Jurkat, Clone E6-1 (cell line): Measurements from ENCODE around the gene ENOX2.
A peak's percentile ranks its signal among the peaks of the same experiment; 100 is the strongest.

Source experiments
- DNase-seq: peaks from one replicate; pipeline ENCODE4 v3.0.0-alpha.2; 2011; ENCODE audit warnings: low read depth, low spot score
- H3K4me3 ChIP-seq: 2 replicates; pipeline ENCODE4 v1.5.1; 2011; ENCODE audit warnings: mild to moderate bottlenecking, low read length, control low read depth, moderate library complexity

The ENOX2 gene

DNA sequence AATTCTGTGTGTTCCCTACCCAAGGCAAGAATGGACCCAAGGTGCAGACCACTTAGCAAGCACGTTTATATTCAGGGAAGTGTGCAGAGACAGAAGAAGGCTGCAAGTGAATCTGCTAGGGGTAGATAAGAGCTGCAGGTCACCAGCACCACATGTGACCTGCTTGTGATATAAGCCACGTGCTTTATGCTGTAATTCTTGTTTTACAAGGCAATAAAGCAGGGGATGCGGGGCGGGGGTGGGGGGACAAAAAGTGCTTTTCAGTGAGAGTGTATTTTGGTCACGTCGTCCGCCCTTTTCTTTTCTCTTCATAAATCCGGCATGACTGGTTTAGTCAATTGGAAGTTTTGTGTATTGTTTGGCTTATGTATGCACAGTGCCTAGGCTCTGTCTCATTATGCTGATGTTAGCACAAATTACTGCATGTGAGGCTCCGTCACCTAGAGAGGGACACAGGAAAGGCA is 308.5 kb downstream of the ENOX2 start:
- no peak overlapping the region for H3K4me3 ChIP-seq
- DNase-seq = no peak

- no peak for DNase-seq
- no peak overlapping the region for H3K4me3 ChIP-seq
Observed at GRCh38 chrX:130593911-130594310, 309.1 kb downstream of the ENOX2 start.

GRCh38 chrX:130592204-130592603 is 310.8 kb downstream of the ENOX2 start:
- no peak for DNase-seq
- H3K4me3 ChIP-seq = no peak overlapping the region

- H3K4me3 ChIP-seq = no peak overlapping the region
- no peak for DNase-seq
Observed at GRCh38 chrX:130578906-130579305, 324.1 kb downstream of the ENOX2 start.

- no peak overlapping the region for H3K4me3 ChIP-seq
- DNase-seq = no peak
Observed at GRCh38 chrX:130577431-130577830, 325.6 kb downstream of the ENOX2 start.

GRCh38 chrX:130575831-130576389 is 327.1 kb downstream of the ENOX2 start:
- peak; percentile 29 for DNase-seq
- no peak overlapping the region for H3K4me3 ChIP-seq
